HepG2 (cell line): Measurements from ENCODE around the gene ALPL. TPM values are rescaled to one million over a fixed set of nuclear protein-coding genes. Genes with fewer than 3 reads are reported as not detected.

ENCODE experiments used
- CREB1 ChIP-seq, 2 experiments: fragments of 450-650 bp in 1 of 2; IDR thresholded peaks; 2 replicates each; pipeline ENCODE4 v1.6.1; 2016 to 2017; ENCODE audit warnings: control low read depth in 1 of 2, mild to moderate bottlenecking in 1 of 2, missing compliant biosample characterization in 1 of 2, missing genetic modification characterization in 1 of 2
- DPF2 ChIP-seq: sonication (generic); formaldehyde crosslinking; IDR thresholded peaks from 2 replicates; pipeline ENCODE4 v1.4.0; 2020; ENCODE audit warnings: mild to moderate bottlenecking, low read depth, missing genetic modification reagents, borderline replicate concordance
- FOSL2 ChIP-seq: sonication (generic); formaldehyde crosslinking; IDR thresholded peaks from 2 replicates; pipeline ENCODE4 v1.4.0; 2020; ENCODE audit warnings: missing genetic modification reagents
- GTF3A ChIP-seq: sonication (generic); formaldehyde crosslinking; conservative IDR thresholded peaks from 2 replicates; pipeline ENCODE4 v1.4.0; 2020; ENCODE audit warnings: mild to moderate bottlenecking, missing genetic modification reagents
- HBP1 ChIP-seq: IDR thresholded peaks from 2 replicates; pipeline ENCODE4 v1.6.1; 2016; ENCODE audit warnings: low read depth, control low read depth
- HNRNPUL1 ChIP-seq: fragments of 200-400 bp; formaldehyde crosslinking; IDR thresholded peaks from 2 replicates; pipeline ENCODE4 v1.6.1; 2017; ENCODE audit warnings: low read depth, mild to moderate bottlenecking, low read length, moderate library complexity
- ISL2 ChIP-seq: sonication (generic); formaldehyde crosslinking; IDR thresholded peaks from 2 replicates; pipeline ENCODE4 v1.5.0; 2020; ENCODE audit warnings: missing genetic modification reagents
- MAFG ChIP-seq: sonication (generic); formaldehyde crosslinking; IDR thresholded peaks from 2 replicates; pipeline ENCODE4 v1.5.1; 2020; ENCODE audit warnings: mild to moderate bottlenecking, missing genetic modification reagents
- PAF1 ChIP-seq: IDR thresholded peaks from 2 replicates; pipeline ENCODE4 v1.6.1; 2016; ENCODE audit warnings: missing genetic modification reagents, missing compliant biosample characterization
- PHB2 ChIP-seq: fragments of 450-650 bp; IDR thresholded peaks from 2 replicates; pipeline ENCODE4 v1.6.1; 2018; ENCODE audit not compliant: partially characterized antibody
- PPARG ChIP-seq: conservative IDR thresholded peaks from 2 replicates; pipeline ENCODE4 v1.6.1; 2016; ENCODE audit warnings: missing biosample characterization, missing genetic modification reagents
- RARA ChIP-seq: IDR thresholded peaks from 2 replicates; pipeline ENCODE4 v1.6.1; 2016; ENCODE audit warnings: missing genetic modification reagents, missing compliant biosample characterization
- SOX13 ChIP-seq, 3 experiments: fragments of 450-650 bp in 1 of 3; sonication (generic) in 1 of 3; formaldehyde crosslinking in 1 of 3; IDR thresholded peaks in 2 of 3; conservative IDR thresholded peaks in 1 of 3; 2 replicates each; pipeline versions ENCODE4 v1.5.0 to v1.6.1; 2016 to 2020; ENCODE audit warnings: antibody characterized with exemption in 1 of 3, mild to moderate bottlenecking in 1 of 3, missing compliant biosample characterization in 1 of 3, missing genetic modification reagents in 1 of 3, moderate library complexity in 1 of 3
- SP5 ChIP-seq: IDR thresholded peaks from 2 replicates; pipeline ENCODE4 v1.6.1; 2016; ENCODE audit warnings: low read depth, borderline replicate concordance
- THRA ChIP-seq: sonication (generic); formaldehyde crosslinking; IDR thresholded peaks from 2 replicates; pipeline ENCODE4 v1.4.0; 2020; ENCODE audit warnings: missing genetic modification reagents, borderline replicate concordance
- UBTF ChIP-seq: sonication (generic); formaldehyde crosslinking; IDR thresholded peaks from 2 replicates; pipeline ENCODE4 v1.4.0; 2020; ENCODE audit warnings: mild to moderate bottlenecking, missing genetic modification reagents
- ZNF205 ChIP-seq: IDR thresholded peaks from 2 replicates; pipeline ENCODE4 v1.6.1; 2018; ENCODE audit warnings: missing biosample characterization, missing genetic modification reagents
- ZNF260 ChIP-seq: sonication (generic); formaldehyde crosslinking; IDR thresholded peaks from 2 replicates; pipeline ENCODE4 v1.4.0; 2020; ENCODE audit warnings: missing genetic modification reagents, low read depth, mild to moderate bottlenecking, borderline replicate concordance
- ZNF563 ChIP-seq: sonication (generic); formaldehyde crosslinking; IDR thresholded peaks from 2 replicates; pipeline ENCODE4 v1.8.0; 2022; ENCODE audit warnings: mild to moderate bottlenecking, moderate library complexity, missing genetic modification reagents
- ZNF691 ChIP-seq: sonication (generic); formaldehyde crosslinking; IDR thresholded peaks from 2 replicates; pipeline ENCODE4 v1.4.0; 2020; ENCODE audit warnings: missing genetic modification reagents, low read depth, mild to moderate bottlenecking, borderline replicate concordance
- ZNF768 ChIP-seq: sonication (generic); formaldehyde crosslinking; IDR thresholded peaks from 2 replicates; pipeline ENCODE4 v1.4.0; 2020; ENCODE audit warnings: missing genetic modification reagents
- ZNF792 ChIP-seq: IDR thresholded peaks from 2 replicates; pipeline ENCODE4 v1.6.1; 2016
- ZSCAN20 ChIP-seq: sonication (generic); formaldehyde crosslinking; IDR thresholded peaks from 2 replicates; pipeline ENCODE4 v1.4.0; 2020; ENCODE audit warnings: missing genetic modification reagents, mild to moderate bottlenecking, borderline replicate concordance
- ZSCAN29 ChIP-seq: sonication (generic); formaldehyde crosslinking; conservative IDR thresholded peaks from 2 replicates; pipeline ENCODE4 v1.4.0; 2020; ENCODE audit warnings: mild to moderate bottlenecking, missing genetic modification reagents
- polyA plus RNA-seq, 8 experiments: library from polyadenylated mRNA; depleted of rRNA in 3 of 8; stranded (reverse) in 7 of 8; unstranded in 1 of 8; fragments of >200 nt; fragmentation: Illumina TruSeq in 4 of 8; extraction: Trizol in 4 of 8; gene quantifications; 2 replicates each; pipeline versions ENCODE4 v1.2.1 to v1.2.3, GENCODE V29; 2011 to 2016; ENCODE audit warnings: low read depth in 4 of 8, missing spikeins in 1 of 8, mixed read lengths in 1 of 8; ENCODE audit not compliant: insufficient read depth in 1 of 8
- total RNA-seq, 5 experiments: library from RNA; depleted of rRNA; stranded (reverse); fragments of >200 nt; fragmentation: Illumina TruSeq; extraction: Trizol; gene quantifications; 2 replicates each; pipeline ENCODE4 v1.2.3, GENCODE V29; 2016; ENCODE audit warnings: low read depth in 1 of 5

ALPL gene
- total and polyA plus RNA-seq, 2 of the 13 experiments (the other 11 are each of a cell fraction or from before 2014, with no cell fraction given): 0.12 TPM; not detected in 1

- TF ChIP-seq ZNF563 (CRISPR knock-in tag) (no peak), ZNF205 (0 out of 2 replicates have a peak, but pooled peaks have one; percentile 25), UBTF (CRISPR knock-in tag) (peak; percentile 47), DPF2 (CRISPR knock-in tag) (peak; percentile 72; the same call in 1 of the 2 replicates), RARA (peak; percentile 83), GTF3A (no peak), PHB2 (no peak), SOX13 (IDR thresholded peaks at IDR 0.05) (no peak), SOX13 (CRISPR knock-in tag; conservative IDR thresholded peaks at IDR 0.05 in 1 of 2, IDR thresholded peaks at IDR 0.05 in 1 of 2) (peak in 1 of 2 experiments; percentile 54; a peak in 2 of 4 replicates), ZSCAN29 (CRISPR knock-in tag) (no peak), HNRNPUL1 (no peak), THRA (CRISPR knock-in tag) (peak; percentile 77), FOSL2 (CRISPR knock-in tag) (peak; percentile 43), ZNF768 (CRISPR knock-in tag) (peak; percentile 53; the same call in 1 of the 2 replicates), ZNF260 (CRISPR knock-in tag) (no peak), ZSCAN20 (no peak), ZNF691 (CRISPR knock-in tag) (peak; percentile 95), ZNF792 (0 out of 2 replicates have a peak, but pooled peaks have one; percentile 35), HBP1 (CRISPR knock-in tag) (no peak), ISL2 (CRISPR knock-in tag) (no peak), MAFG (CRISPR knock-in tag) (no peak), PPARG (CRISPR knock-in tag) (0 out of 2 replicates have a peak, but pooled peaks have one; percentile 9), CREB1 (IDR thresholded peaks at IDR 0.05) (peak; percentile 64; the same call in 1 of the 2 replicates), CREB1 (CRISPR knock-in tag; IDR thresholded peaks at IDR 0.05) (peak; percentile 29; the same call in 1 of the 2 replicates), PAF1 (CRISPR knock-in tag) (no peak), SP5 (CRISPR knock-in tag) (0 out of 2 replicates have a peak, but pooled peaks have one; percentile 22)
These were observed 28.9 kb downstream of the ALPL start (continued) for GRCh38 chr1:21537932-21538630.
